ENCODE data around the gene STXBP4. TPM values are rescaled to one million over a fixed set of nuclear protein-coding genes. Genes with fewer than 3 reads are reported as not detected.
A peak's percentile ranks its signal among the peaks of the same experiment; 100 is the strongest.
"Not testable (repeated sequence)": the region's sequence is repeated elsewhere in the genome, so short reads cannot be mapped to it uniquely, and the experiment has no call there.

Gene STXBP4
- total RNA-seq, 1 donor from 2014 or later, result 4.7 TPM

- ATAC-seq; intact Hi-C loops (cut with DNase I); DNase-seq (ENCODE audit: missing footprints): not testable (repeated sequence)
These were observed 104.9 kb downstream of the STXBP4 start for GRCh38 chr17:55073467-55073866.

DNA sequence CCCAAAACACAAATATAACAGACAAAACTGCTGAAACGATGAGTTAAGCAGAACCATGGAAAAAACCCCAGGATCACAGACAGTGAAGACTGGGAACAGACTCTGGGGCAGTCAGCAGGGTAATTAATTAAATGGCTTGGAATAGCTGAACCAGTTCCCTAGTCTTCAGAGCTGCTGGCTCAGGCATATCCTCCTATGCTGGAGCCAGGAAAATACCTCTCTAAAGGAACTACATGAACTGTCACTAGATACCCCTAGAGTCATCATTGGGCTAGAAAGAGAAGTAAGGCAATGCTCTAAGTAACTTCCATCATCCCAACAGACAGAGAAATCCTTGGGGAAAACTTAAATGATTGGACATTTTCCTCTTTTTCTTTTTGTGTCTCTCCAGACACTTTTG is 113.0 kb downstream of the STXBP4 start:
- no peak for DNase-seq (ENCODE audit: missing footprints)
- no peak for ATAC-seq
- intact Hi-C loops (cut with DNase I), result no loop called here

DNA sequence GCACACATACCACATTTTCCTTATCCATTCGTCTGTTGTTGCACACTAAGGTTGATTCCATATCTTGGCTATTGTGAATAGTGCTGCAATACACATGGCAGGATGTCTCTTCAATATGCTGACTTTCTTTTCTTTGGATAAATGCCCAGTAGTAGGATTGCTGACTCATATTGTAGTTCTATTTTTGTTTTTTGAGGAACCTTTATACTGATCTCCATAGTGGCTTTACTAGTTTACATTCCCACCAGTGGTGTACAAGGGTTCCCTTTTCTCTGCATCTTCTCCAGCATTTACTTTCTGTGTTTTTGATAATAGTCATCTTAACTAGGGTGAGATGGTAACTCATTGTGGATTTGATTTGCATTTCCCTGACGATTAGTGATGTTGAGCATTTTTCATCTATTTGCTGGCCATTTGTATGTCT is 118.1 kb downstream of the STXBP4 start:
- peak; percentile 67 for ATAC-seq
- intact Hi-C loops (cut with DNase I), result no loop called here
- no peak for DNase-seq (ENCODE audit: missing footprints)

DNA sequence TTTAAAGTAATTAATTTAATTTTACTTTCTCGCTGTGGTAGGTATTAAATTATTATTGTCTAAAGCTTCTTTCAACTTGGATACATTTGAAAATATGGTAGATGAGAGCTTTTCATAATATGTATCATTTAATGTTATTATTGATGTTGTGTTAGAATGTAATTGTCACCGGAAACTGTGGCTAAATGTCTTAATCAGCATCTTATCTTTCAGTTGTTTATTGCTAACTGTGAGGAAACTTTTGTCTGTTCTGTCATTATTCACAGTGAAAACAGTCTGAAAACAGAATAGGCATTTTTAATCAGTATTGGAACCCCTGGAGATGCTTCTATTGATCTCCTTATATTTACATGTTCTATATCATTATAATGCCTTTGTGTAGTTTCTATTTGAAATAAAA is 120.7 kb downstream of the STXBP4 start:
- DNase-seq (ENCODE audit: missing footprints), result no peak
- intact Hi-C loops (cut with DNase I), result no loop called here
- ATAC-seq, result no peak

GRCh38 chr17:55090079-55090492 is 121.5 kb downstream of the STXBP4 start:
- ATAC-seq (no peak), DNase-seq (ENCODE audit: missing footprints) (no peak)

GRCh38 chr17:55093353-55093752 is 124.8 kb downstream of the STXBP4 start:
- ATAC-seq (no peak), DNase-seq (ENCODE audit: missing footprints) (no peak)
- intact Hi-C loops (cut with DNase I), result no loop called here

More at GRCh38 chr17:55090079-55090492, 121.5 kb downstream of the STXBP4 start:
- intact Hi-C loops (cut with DNase I), result no loop called here

DNA sequence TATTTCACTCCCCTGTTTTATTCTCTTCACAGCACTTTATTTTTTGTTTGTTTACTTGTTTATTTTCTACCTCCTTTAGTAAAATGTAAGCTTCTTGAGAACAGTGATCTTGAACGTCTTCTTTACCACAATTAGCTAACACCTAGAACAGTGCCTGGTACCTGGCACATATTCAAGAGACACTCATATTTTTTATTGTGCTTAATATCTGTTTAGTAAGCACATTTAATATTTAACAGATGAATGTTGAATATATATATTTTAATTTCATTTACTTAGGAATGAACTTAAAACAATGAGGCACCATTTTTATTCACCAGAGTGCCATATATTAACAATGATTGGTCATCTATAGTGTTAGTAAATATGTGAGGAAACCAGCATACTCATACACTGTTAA is 130.2 kb downstream of the STXBP4 start:
- ATAC-seq (no peak), DNase-seq (ENCODE audit: missing footprints) (no peak)
- intact Hi-C loops (cut with DNase I), result no loop called here

GRCh38 chr17:55110521-55110920 is 142.0 kb downstream of the STXBP4 start:
- ATAC-seq (no peak), DNase-seq (ENCODE audit: missing footprints) (no peak)
- intact Hi-C loops (cut with DNase I), result no loop called here

DNA sequence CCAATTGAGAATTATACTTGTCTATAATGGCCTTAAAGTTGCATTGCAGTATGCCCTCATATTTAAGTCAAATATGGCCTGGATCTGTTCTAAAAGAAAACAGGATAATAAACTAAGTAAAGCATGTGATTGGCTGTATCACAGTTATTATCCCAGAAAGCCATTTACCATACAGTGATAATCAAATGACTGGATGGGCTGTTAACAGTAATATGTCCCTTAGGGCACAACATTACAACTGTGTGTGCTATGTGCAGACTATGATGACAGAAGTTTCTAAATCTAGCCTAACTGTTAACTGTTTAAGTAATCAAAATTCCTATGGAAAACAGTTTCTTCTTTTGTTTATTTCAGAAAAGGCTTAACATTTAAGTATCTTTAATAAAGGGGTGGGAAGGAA is 145.7 kb downstream of the STXBP4 start:
- ATAC-seq, result no peak
- intact Hi-C loops (cut with DNase I), result no loop called here
- no peak for DNase-seq (ENCODE audit: missing footprints)

GRCh38 chr17:55116440-55116914 is 147.9 kb downstream of the STXBP4 start:
- no peak for DNase-seq (ENCODE audit: missing footprints)
- no peak for ATAC-seq
- intact Hi-C loops (cut with DNase I), result no loop called here

DNA sequence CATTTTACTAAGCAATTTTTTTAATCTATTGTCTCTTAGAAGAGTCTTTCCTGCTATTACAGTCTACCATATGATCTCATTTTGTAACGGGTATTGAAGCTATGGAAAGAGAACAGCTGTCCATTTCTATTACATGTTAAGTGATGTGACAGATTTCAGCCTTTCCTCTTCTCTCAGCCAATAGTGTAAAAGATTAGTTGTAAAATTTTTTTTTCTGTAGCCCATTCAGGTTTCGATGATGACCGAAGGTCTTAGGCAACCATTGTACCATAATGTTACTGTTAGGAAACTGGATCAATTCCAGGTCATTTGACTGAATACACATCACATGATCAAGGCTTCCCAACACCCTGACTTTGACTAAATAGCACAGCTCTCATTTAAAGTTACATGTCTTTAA is 148.6 kb downstream of the STXBP4 start:
- DNase-seq (ENCODE audit: missing footprints), result no peak
- ATAC-seq, result no peak
- intact Hi-C loops (cut with DNase I), result no loop called here

DNA sequence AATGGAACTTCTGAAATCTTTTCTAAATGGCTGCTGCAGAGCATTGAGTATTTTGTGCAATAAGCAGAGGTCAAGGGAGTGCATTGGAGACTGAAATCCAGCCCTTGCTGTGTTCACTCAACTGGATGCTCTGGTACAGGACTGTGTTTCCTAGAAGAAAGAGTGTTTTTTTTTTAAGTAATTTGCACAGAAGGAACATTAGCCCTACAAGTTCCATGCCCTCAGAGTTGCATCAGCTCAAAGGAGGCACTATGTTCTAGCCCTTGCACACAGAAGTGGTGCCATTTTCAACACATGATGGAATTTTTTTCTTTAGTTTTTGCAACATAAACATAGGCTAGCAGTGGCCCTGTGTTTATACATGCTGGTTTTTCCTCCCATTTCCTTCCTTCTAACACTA is 152.1 kb downstream of the STXBP4 start:
- intact Hi-C loops (cut with DNase I), result no loop called here
- DNase-seq (ENCODE audit: missing footprints), result no peak
- ATAC-seq, result no peak

DNA sequence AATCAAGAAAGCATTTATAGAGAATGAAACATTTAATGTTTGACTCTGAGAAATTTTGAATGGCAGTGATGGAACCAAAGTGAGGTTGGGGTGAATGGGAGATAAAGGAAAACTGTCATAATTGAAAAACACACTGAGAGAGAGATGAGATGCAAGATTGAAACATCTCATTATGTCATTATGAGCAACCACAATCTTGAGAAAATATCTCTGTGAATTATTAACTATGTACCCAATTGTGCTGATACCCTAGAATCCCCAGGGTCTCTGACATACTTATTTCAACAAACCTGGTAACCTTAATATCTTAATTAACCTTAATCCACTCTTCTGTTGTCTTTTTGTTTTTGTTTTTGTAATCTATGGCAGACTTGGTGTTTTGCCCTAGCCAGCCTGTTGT is 152.7 kb downstream of the STXBP4 start:
- DNase-seq (ENCODE audit: missing footprints), result no peak
- intact Hi-C loops (cut with DNase I), result no loop called here
- no peak for ATAC-seq

DNA sequence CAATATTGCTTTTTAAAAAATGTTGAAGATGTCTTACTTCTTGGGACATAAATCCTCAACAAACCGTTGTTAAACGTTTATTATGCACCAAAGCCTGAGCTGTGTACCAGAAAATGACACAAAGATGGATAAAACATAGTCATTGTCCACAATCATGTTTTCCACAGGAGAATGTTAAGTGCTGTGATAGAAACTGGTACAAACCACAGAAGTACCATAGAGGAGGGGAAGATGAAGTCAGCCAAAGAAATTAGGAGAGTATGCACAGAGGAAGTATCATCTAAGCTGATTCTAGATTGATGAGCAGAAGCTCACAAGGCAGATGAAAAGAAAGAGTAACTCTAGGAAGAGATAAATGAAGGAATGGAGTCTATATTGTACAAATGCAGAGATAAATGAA is 153.5 kb downstream of the STXBP4 start:
- ATAC-seq, result no peak
- intact Hi-C loops (cut with DNase I), result no loop called here

DNA sequence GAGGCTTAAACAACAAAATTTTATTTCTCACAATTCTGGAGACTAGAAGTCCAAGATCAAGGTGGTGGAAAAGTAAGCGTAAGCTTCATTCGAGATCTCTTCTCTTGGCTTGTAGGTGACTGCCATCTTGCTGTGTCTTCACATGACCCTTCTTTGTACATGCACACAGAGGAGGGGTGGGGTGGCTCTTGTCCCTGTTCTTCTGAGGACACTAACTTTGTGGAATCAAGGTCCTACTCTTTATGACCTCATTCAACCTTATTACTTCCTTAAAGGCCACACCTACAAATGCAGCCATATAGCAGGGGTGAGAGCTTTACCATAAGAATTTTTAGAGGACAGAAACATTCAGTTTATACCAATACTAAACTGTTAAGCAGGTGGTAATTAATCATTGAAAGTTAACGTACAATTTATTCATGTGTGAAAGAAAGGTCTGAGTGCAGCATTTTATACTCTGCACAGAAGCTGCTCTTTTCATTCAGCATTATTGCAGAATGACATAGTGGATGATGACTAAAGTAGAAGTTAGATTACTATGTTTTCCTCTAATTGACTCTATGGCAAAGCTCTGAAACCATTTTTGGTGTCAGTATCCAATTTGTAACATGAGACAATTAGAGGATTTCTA is 156.3 kb downstream of the STXBP4 start:
- no peak for DNase-seq (ENCODE audit: missing footprints)
- intact Hi-C loops (cut with DNase I), result no loop called here
- ATAC-seq, result no peak

More for the DNA sequence above, 153.5 kb downstream of the STXBP4 start:
- DNase-seq (ENCODE audit: missing footprints), result no peak

- intact Hi-C loops (cut with DNase I), result loop anchor here (10.0 kb wide), 1 partner anchor 211 kb away; no protein-coding TSS in a partner anchor
- DNase-seq (ENCODE audit: missing footprints), result no peak
- no peak for ATAC-seq
These were observed 165.0 kb downstream of the STXBP4 start for GRCh38 chr17:55133583-55133982.

- intact Hi-C loops (cut with DNase I), result loop anchor here (10.0 kb wide), 1 partner anchor 210 kb away; no protein-coding TSS in a partner anchor
- ATAC-seq (no peak), DNase-seq (ENCODE audit: missing footprints) (no peak)
These were observed 166.1 kb downstream of the STXBP4 start for GRCh38 chr17:55134486-55135157.

GRCh38 chr17:55140809-55141208 is 172.2 kb downstream of the STXBP4 start:
- DNase-seq (ENCODE audit: missing footprints), result no peak
- no peak for ATAC-seq
- intact Hi-C loops (cut with DNase I), result no loop called here

- DNase-seq (ENCODE audit: missing footprints) (no peak), ATAC-seq (no peak)
- intact Hi-C loops (cut with DNase I), result no loop called here
These were observed 176.0 kb downstream of the STXBP4 start for GRCh38 chr17:55144518-55144917.

DNA sequence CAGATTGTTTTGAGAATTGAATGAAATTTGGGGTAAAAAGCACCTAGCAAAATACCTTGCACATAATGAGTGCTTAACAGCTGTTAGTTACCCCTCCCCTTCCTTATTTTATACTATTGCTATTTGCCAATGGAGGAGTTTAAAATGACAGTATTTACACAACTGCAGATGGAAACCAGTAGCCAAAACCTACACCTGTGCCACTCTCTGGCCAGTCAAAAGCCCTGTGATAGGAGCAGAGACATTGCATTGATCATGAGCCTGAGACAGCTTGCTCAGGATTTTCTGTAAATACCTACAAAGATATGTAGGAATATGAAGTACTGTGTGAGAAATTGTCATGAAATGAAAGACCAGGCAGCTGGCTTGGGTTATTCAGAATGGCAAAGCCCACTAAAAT is 180.9 kb downstream of the STXBP4 start:
- intact Hi-C loops (cut with DNase I), result no loop called here
- no peak for ATAC-seq

More for the DNA sequence above, 180.9 kb downstream of the STXBP4 start:
- DNase-seq (ENCODE audit: missing footprints), result no peak

Data from Right ventricle myocardium inferior (tissue), 1 donor.